NCI-H187 treated with DMSO at 0.1 percent for 48 hours (cell line): ENCODE results near the gene KIF5A.
A peak's percentile ranks its signal among the peaks of the same experiment; 100 is the strongest.

ENCODE experiments used
- DNase-seq: peaks from one replicate; lab custom pipeline; 2025; lab: John Stamatoyannopoulos, UW

Gene KIF5A

DNA sequence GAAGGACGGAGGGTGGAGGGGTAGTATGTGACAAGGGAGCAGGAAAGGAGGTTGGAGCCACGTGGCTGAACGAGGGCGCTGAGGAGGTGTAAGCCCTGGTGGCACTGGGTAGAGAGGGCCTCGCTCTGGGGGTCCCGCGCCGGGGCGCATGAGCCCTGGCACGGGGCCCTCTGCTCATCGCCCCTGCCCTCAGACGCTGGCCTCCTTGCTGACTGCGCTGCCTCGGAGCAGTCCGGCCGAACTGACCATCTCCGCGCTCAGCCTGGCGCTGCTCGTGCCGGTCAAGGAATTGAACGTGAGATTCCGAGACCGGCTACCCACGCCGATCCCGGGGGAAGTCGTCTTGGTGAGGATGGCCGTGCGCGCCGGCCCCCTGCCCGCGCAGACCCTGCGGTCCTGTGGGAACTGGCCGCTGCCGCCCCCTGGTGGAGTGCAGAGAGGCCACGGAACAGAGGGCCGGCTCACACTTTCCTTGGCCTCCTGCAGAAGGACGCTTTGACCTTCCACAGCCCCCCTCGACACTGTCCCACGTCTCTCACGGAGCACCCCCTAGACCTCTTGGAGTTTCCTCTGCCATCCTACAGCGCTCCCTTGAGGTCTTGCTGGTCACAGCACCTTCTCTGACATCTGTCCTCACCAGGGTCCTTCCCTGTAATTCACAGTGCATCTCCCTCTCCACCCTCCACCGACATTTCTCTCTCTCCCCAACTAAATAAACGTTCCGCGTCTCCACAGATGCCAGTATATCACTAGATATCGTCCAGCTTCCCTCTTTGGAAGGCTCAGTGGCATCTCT, 71.9 kb downstream of the KIF5A start:
- no peak for DNase-seq

DNA sequence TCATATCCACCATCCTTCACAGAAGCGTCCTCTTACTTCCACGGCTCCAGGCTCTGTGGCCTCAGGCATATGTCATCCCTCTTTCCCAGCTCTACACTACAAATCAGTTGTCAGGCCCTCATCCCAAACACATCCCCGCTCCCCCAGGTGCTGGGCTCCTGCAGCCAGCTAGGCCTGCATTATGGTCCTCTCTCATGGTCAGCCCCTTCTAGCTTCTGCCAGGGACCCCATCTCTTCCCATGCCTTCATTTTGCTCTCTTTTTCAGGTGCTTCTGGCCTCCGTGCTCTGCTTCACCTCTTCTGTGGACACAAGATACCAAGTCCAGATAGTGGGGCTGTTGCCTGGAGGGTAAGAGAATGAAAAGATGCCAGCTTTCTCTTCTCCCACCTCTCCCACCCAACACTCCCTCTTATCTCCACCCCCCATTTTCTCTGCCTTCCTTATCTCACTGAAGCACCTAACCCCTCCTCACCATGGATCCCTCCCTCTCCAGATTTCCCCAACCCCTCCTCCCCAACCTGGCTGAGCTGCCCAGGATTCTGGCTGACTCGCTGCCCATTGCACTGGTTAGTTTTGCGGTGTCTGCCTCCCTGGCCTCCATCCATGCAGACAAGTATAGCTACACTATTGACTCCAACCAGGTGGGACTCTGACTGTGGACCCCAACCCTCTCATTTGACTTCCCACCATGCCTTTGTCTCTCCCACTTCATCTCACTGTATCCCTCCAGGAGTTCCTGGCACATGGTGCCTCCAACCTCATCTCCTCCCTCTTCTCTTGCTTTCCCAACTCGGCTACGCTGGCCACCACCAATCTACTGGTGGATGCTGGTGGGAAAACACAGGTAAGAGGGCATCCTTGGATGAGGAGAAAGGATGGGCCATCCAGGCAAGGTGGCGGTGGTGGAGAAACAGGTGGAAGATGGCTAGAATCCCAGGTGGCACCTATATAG, 72.7 kb downstream of the KIF5A start:
- no peak for DNase-seq

DNA sequence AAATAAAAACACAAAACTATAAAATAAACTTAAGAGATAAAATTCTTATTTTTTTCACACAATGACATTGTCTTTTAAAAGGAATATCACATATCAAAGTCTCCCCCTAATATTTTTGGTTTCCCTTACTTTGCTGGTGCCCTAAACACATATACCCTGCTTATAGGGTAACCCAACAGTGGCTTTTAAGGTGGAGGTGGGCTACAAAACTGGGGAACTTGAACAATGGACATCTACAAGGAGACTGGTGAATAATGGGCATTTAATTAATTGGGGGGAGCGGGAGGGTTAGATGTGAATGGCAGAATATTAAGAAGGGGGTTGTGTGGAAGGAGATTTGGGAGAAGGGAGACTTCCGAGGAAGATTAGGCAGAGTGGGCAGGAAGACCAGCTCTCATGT, 73.5 kb downstream of the KIF5A start:
- DNase-seq = no peak

DNA sequence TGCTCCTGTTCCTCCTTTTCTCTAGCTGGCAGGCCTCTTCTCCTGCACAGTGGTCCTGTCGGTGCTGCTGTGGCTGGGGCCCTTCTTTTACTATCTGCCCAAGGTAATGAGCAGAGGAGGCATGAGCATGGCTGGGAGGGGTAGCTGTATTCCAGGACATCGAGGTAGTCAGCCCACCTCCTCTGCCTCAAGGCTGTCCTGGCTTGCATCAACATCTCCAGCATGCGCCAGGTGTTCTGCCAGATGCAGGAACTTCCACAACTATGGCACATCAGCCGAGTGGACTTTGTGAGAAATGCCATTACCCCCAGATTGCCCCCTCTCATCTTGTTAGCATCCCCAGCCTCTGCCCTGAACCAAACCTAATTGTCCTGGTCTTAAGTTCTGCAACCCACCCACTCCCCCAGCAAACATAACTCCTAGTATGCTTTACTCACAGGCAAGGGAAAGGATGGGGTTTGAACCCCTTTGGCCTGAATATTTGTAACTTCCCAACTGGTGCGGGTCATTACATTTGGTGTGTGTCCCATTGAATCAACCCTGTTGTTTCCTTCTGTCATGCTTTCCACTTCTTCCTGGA, 74.1 kb downstream of the KIF5A start:
- no peak for DNase-seq

DNA sequence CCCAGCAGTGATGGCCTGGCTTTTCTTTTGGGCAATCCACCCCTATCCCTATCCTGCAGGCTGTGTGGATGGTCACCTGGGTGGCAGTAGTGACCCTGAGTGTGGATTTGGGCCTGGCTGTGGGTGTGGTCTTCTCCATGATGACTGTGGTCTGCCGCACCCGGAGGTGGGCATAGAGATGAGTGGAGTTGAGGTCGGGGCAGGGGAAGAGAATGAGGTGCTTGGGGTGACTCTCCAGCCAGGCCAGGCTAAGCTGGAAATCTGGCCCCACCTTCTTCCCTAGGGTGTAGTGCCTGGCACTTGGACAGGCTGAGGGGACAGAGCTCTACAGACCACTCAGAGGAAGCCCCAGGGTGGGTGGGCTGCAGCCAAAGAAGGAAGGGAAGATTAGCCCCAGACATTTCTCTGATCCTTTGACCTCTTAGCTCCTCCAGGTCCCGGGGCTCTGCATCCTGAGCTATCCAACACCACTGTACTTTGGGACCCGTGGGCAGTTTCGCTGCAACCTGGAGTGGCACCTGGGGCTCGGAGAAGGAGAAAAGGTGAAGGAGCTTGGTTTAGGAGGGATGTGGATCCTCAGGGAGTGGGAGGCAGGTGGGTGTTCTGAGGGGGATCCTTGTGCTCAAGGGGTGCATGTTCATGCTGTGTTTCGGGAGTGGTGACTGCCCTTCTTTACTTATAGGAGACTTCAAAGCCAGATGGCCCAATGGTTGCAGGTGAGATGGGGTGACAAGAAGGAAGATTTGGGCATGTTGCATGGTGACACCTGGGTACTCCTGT, 74.8 kb downstream of the KIF5A start:
- no peak for DNase-seq

DNA sequence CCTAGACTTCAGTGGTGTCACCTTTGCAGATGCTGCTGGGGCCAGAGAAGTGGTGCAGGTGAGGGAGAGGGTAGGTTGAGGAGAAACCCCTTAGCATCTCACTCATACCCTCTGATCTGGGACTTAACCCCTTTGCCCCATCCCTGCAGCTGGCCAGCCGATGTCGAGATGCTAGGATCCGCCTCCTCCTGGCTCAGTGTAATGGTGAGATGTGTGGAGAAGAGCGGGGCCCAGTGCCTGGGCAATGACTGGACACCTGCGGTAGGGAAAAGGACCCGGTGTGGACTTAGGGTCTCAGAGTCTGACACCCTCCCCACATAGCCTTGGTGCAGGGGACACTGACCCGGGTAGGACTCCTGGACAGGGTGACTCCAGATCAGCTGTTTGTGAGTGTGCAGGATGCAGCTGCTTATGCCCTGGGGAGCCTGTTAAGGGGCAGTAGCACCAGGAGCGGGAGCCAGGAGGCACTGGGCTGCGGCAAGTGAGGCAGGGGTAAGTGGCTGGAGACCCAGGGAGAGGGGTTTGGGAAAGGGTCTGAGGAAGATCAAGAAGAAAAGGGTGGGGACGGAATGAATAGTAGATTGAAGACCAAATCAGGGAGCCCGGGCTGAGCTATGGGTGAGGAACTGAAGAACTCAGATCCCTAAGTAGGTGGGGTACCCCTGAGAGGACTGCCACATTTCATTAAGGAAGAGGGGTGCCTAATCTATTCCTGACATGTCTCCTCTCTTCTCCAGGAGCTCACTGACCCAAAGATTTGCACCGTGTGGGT, 75.6 kb downstream of the KIF5A start:
- DNase-seq = no peak

DNA sequence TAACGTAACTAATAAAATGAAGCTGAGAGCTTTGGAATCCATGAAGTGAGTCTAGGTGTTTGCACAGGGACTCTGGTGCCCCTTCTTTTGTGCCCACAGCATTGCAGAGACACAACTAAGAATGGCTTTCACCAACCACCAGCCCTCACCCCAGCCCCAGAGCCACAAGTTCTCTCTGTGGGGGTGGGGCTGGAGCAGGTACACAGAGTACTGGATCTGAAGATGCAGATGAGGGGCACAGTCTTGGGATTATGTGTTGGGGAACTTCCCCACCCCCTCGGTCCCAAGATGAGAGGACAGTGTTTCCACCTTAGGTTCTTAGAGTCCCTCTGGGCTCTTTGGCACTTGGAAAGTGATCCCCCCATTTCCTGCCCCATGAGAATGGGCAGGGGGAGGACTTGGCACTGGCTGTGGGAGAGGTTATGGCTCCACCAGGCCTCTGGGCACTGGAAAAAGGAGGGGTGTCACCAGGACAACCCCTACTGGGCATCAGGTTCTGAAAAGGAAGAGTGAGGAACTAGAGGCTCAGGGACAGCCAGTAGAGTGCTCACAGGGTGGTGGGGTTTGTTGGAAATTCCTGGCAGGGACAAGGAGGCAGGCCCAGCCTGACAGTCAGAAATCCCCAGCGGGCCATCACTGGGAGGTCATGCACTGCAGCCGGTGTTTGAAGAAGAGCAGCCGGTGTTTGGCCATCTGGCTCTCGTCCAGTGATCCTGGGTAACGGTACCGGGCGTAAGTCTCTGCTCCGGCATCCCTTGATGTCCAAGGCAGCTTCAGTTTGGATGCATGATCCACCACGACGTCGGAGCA, 76.5 kb downstream of the KIF5A start:
- no peak for DNase-seq

DNA sequence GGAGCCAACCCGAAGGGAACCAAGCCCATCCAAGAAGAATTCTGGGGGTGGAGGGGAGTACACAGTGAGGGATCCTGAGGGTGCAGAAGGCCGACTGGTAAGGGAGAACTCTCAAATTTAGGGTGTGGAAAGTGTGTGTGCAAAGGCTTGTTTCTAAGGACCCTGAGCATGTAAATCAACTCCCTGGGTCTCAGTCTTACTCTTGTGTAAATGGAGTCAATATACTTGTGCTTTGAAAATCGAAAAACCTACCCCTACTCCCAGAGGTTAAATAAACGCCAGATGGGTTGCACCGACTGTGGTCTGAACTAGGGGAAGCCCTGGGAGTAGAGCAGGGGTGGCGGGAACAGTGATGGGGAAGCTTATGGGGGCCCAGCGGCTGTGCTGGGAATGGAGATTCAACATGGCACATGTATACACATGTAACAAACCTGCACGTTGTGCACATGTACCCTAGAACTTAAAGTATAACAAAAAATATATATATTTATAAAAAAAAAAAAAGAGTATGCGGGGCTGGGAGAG, 77.1 kb downstream of the KIF5A start:
- DNase-seq = no peak

DNA sequence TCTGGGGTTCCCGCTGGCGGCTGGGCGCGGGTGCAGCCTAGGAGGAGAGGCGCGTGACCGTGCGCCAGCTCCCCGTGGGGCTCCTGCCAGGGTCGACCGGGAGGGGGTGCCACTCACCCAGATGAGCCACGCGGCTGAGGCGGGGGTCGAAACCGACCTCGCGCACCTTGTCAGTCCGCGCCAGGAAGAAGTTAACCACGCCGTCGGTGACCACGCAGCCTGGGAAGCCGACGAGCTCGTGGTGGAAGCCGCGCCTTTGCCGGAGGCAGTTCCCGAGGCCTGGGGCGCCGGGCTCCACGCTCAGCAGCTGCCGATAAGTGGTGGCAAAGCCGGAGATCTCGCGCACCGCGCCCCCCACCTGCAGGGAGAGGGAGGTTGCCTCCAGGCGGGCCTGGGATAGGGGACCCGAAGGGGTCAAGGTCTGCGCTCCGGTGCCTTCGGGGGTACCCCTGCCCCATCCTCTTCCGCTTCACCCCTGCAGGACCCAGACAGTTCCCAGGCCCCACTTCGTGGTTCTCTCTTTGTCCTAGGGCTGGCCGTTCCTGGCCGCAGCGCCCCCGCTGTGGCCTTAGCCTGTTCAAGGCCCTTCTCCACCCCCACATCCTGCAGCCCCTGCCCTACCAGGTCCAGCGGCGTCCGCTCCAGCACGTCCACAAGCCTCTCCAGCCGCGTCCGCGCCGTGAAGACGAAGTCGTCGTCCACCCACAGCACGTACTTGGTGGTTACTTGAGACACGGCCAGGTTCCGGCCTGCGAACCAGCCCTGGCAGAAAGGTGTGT, 77.8 kb downstream of the KIF5A start:
- no peak for DNase-seq

DNA sequence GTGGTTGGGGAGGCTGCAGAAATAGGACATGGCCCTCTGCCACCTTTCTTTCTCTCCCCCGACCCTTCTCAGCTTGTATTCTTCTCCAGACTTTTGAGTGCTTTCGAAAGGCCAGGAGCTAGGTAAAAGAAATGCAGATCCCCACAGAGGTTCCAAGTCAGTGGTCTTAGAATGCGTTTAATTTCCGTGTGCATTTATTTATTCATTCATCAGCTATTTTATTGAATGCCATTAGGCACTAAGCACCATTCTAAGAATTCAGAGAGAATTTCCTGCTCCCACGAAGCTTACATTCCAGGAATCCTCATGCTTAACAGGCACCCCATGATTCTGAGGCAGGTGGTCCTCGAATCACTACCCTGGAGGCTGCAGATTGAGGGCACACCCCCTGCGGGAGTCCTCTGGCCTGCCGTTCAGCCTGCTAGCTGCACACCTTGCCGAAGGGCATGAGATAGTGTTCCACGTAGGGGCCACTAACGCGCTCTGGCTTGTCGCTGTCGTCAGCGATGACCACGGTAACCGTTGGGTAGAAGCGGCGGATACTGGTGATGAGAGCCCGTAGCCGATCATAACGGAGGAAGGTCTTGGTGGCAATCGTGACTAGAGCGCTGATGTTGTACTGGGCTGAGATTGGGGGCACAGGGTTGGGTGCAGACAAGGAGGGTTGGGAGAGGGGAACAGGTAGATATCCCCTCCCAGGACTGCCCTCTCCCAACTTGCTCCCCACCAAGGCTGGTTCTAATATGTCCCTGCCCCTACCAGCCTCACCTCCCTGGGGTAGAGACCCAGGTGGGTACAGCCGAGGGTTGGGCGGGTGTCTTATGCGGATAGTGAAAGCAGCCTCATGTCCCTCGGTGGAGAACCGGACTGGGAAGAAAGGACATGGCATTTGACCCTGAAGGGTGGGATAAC, 78.7 kb downstream of the KIF5A start:
- no peak for DNase-seq

DNA sequence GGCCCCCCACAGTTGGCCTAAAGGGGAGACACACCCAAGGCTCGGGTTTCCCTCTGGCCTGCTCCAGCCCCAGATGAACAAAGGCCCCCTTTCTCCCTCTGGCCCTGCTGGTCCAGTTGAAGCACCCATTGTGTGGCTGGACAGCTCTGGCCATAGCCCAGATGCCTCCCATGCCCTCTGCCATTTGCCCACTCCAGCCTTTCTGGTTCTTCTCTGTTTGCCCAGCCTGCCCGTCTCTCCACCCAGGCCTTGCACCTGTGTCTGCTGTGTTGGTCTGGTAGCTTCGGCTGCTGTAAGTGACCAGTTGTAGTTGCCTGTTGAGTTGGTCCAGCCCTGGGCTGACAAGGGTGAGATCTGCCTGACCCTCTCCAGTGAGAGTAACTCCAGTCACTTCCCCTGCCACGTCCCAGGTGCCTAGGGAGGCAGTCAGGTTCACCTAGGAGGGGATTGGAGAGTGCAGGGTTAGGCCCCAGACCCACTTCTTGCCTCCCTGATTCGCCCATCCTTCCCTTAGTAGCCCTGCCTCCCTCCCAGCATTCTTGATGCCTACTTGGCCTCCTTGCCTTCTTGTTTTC, 80.1 kb downstream of the KIF5A start:
- DNase-seq = no peak

DNA sequence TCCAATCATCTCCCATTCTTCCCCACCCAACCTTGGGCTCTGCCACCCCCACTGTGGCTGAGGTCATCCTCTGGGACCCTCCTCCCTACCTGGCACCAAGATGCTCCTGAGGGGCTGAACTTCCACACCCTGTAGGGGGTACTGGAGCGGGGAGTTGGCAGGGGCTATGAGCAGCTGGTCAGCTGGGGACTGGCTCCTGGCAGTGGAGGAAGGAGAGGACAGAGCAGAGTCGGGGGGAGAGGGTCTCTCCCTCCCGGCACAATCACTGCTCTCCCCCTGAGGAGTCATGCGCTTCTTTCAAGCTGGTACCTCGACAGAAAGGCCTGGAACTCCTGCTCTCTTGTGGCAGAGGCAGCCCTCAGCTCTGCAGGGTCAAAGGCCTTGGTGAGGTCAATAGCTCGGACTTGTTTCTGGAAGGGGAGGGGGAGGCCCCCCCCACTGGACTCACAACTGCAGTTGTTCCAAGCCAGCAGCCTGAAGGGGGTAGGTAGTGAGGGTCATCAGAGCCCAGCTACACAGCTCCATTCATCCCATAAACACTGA, 81.1 kb downstream of the KIF5A start:
- no peak for DNase-seq

DNA sequence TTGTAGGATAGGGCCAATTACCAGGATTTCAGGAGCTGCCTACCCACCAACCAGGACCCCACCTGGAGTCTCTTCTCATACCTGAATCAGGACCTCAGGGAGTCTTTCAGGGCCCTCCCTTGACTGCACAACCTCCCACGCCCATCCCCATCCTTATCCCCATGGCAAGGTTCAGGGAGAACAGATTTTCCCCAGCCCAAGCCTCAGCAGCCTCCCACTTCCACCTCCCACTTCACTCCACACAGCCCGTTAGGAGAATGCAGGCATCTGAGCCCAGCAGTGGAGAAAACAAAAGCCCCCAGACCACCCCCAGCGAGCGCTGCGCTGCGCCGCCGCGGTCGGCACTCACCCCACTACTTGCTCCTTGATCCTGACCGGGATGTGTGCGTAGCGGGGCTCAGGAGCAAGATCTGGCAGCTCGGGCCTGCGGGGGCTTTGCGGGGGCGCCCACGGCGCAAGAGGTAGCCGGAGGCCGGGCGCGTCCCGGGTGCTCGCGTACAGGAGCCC, 81.8 kb downstream of the KIF5A start:
- no peak for DNase-seq

DNA sequence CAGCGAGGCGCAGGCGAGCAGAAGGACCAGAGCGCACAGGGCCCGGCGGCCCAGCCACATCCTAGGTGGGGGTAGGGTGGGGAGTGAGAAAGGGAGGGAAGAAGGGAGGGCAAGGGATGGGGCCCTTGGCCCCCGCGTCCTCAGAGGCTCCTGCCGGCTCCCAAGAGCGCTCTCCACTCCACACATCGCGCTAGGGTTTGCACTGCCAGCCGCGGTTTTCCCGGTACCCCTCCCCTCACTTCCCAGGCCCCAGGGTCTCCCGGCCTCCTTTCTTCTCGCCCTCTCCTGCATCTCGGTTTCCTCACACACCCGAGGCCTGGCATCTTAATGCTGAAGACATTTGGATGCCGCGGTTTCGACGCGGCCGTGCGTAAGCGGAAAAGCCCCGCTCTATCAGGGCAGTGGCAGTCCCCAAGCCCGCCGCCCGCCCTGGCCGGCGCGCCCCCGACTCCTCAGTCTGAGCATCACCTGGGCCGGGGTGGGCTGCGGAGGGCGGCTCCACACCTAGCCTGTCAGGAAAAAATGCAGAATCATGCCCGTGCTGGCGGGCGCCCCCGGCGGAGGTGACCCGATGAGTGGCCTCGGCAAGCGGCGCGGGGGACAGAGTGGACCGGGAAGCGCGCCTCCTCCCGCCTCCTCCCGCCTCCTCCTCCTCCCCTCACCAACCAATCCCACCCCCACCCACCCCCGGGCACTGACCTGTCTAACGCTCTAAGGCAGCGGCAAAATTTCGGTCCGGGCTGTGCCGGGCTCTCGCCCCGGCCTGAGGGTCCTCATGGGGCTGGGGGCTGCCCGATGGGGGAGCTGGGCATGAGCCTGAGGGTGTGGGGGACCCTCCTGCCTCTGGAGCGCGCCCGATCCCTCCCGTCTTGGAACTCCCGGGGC, 82.5 kb downstream of the KIF5A start:
- no peak for DNase-seq

DNA sequence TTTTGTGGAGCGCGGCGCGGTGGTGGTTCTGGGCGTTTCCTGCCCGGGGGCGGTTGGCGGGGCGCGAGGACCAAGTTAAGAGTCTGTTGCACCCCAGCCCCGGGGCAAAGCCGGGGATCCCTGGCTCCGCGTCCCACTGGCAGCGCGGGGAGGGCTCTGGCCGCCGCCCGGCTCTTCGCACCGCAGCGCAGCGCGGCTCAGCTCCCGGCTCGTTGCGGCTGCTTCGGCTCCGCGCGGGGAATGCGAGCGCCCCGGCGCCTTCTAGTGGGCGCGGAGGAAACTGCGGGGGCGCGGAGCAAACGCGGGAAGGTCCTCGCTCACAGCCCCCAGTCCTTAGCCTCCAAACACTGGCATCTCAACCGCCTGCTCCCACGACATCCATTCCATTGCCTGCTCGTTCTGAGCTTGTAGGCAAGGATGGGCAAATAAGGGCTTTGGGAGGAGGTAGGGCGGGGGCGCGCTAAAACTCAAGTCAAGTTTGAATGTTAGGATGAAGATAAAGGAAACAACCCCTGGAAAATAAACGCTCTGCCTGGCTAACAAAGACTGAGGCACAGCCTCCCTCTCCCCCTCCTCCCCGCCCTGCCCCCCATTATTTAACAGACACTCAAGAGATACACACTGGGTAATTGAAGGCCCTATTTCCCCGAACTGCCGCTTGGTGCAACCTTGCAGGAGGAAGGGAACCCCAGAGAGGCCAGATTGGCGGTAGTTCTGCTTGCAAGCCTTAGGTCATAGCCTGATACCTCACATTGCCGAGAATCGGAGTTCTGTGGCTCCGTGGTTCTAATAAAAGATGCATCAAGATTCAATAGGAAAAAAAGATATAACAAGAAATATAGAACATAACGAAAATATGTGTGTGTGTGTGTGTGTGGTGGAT, 83.4 kb downstream of the KIF5A start, which contains the start of gene B4GALNT1:
Gene B4GALNT1, minus strand, starts transcription at position 244 of the 883 bp plus-strand sequence. CDS start 1,069 bp downstream, outside the sequence.
- DNase-seq = peak; percentile 22
